T-helper 17 cell (primary cell): ENCODE data around the gene ODC1. TPM values are rescaled to one million over a fixed set of nuclear protein-coding genes. Genes with fewer than 3 reads are reported as not detected.

Experiments
- ATAC-seq: fragments of 150-1000 bp; cut with Tn5 transposase; 2 replicates; pipeline ENCODE4 v1.10.0; 2021; ENCODE audit warnings: mild to moderate bottlenecking, moderate library complexity
- DNase-seq, 3 donors: peaks; one replicate each; pipeline versions ENCODE4 v3.0.0 to v3.0.0-alpha.2; 2020 to 2021
- H3K9me3 ChIP-seq: one replicate; pipeline ENCODE4 v1.7.0; 2013; ENCODE audit warnings: low read length, mild to moderate bottlenecking; ENCODE audit not compliant: control insufficient read depth, poor library complexity, severe bottlenecking
- H3K27ac Mint-ChIP-seq: one replicate; pipeline ENCODE4 v1.8.0; 2022; ENCODE audit warnings: mild to moderate bottlenecking, moderate library complexity, mixed read lengths
- H3K27me3 Mint-ChIP-seq: one replicate; pipeline ENCODE4 v1.8.0; 2022; ENCODE audit warnings: mixed read lengths
- H3K36me3 Mint-ChIP-seq: one replicate; pipeline ENCODE4 v1.8.0; 2022; ENCODE audit warnings: low read depth, mixed read lengths
- H3K4me1 Mint-ChIP-seq: one replicate; pipeline ENCODE4 v1.8.0; 2022; ENCODE audit warnings: mild to moderate bottlenecking, mixed read lengths
- H3K4me3 Mint-ChIP-seq: one replicate; pipeline ENCODE4 v1.8.0; 2022; ENCODE audit warnings: mild to moderate bottlenecking, moderate library complexity, mixed read lengths
- total RNA-seq, 4 donors: library from RNA in 2 of 4; stranded (reverse) in 2 of 4; gene quantifications; one replicate each; pipeline ENCODE4 v1.2.3 and lab custom pipeline; 2022 to 2026

Gene ODC1
- total RNA-seq, 2 donors from 2014 or later = 118 to 149 TPM

- peaks cover 6% of the 10 kb centered on the region for H3K27me3 Mint-ChIP-seq
- H3K4me3 Mint-ChIP-seq = peak overlapping the region; percentile 89
- peak in 1 of 3 donors; percentile 37 for DNase-seq
These were observed 15.6 kb downstream of the ODC1 start for GRCh38 chr2:10432311-10433181.

GRCh38 chr2:10431797-10432196, 16.3 kb downstream of the ODC1 start:
- peaks cover 6% of the 10 kb centered on the region for H3K27me3 Mint-ChIP-seq
- no peaks in the 10 kb centered on the region for H3K9me3 ChIP-seq
- H3K36me3 Mint-ChIP-seq = peaks cover 7% of the 10 kb centered on the region
- no peak for ATAC-seq
- H3K4me1 Mint-ChIP-seq = peaks cover 23% of the 10 kb centered on the region
- peak overlapping the region; percentile 86 for H3K4me3 Mint-ChIP-seq
- peak in 1 of 3 donors; percentile 32 for DNase-seq
- H3K27ac Mint-ChIP-seq = peak overlapping the region; percentile 77

More at GRCh38 chr2:10432311-10433181, 15.6 kb downstream of the ODC1 start:
- Mint-ChIP-seq H3K4me1 (peaks cover 21% of the 10 kb centered on the region), H3K36me3 (peaks cover 5% of the 10 kb centered on the region), H3K27ac (peak overlapping the region; percentile 77)
- ATAC-seq = peak; percentile 62
- H3K9me3 ChIP-seq = no peaks in the 10 kb centered on the region

- peak overlapping the region; percentile 32 for H3K27ac Mint-ChIP-seq
- DNase-seq = no peak
- no peak for ATAC-seq
- peaks cover 7% of the 10 kb centered on the region for H3K36me3 Mint-ChIP-seq
- H3K27me3 Mint-ChIP-seq = peaks cover 6% of the 10 kb centered on the region
- peaks cover 23% of the 10 kb centered on the region for H3K4me1 Mint-ChIP-seq
- H3K4me3 Mint-ChIP-seq = peak overlapping the region; percentile 86
- no peaks in the 10 kb centered on the region for H3K9me3 ChIP-seq
These were observed 17.1 kb downstream of the ODC1 start for GRCh38 chr2:10430886-10431622.

- ATAC-seq (no peak), DNase-seq (no peak)
- H3K9me3 ChIP-seq = no peaks in the 10 kb centered on the region
- Mint-ChIP-seq H3K36me3 (peaks cover 7% of the 10 kb centered on the region), H3K27ac (no peak overlapping the region), H3K4me1 (peaks cover 20% of the 10 kb centered on the region), H3K27me3 (peaks cover 6% of the 10 kb centered on the region), H3K4me3 (no peak overlapping the region)
These were observed 19.2 kb downstream of the ODC1 start for GRCh38 chr2:10428924-10429323.

- Mint-ChIP-seq H3K36me3 (peaks cover 5% of the 10 kb centered on the region), H3K4me1 (peaks cover 18% of the 10 kb centered on the region)
These were observed 19.8 kb downstream of the ODC1 start for GRCh38 chr2:10428355-10428754.

GRCh38 chr2:10427618-10427949, 20.5 kb downstream of the ODC1 start:
- H3K4me3 Mint-ChIP-seq = no peak overlapping the region
- H3K27ac Mint-ChIP-seq = no peak overlapping the region

More at GRCh38 chr2:10428355-10428754, 19.8 kb downstream of the ODC1 start:
- H3K27ac Mint-ChIP-seq = no peak overlapping the region
- DNase-seq = no peak
- ATAC-seq = no peak
- peaks cover 4% of the 10 kb centered on the region for H3K27me3 Mint-ChIP-seq
- H3K9me3 ChIP-seq = no peaks in the 10 kb centered on the region
- H3K4me3 Mint-ChIP-seq = no peak overlapping the region

GRCh38 chr2:10426726-10427617, 21.2 kb downstream of the ODC1 start:
- H3K9me3 ChIP-seq = no peaks in the 10 kb centered on the region
- DNase-seq = no peak
- Mint-ChIP-seq H3K27me3 (no peaks in the 10 kb centered on the region), H3K36me3 (peaks cover 4% of the 10 kb centered on the region), H3K4me3 (no peak overlapping the region), H3K27ac (no peak overlapping the region), H3K4me1 (peaks cover 10% of the 10 kb centered on the region)
- no peak for ATAC-seq

More at GRCh38 chr2:10427618-10427949, 20.5 kb downstream of the ODC1 start:
- no peak for ATAC-seq
- H3K27me3 Mint-ChIP-seq = no peaks in the 10 kb centered on the region
- peaks cover 2% of the 10 kb centered on the region for H3K36me3 Mint-ChIP-seq
- no peaks in the 10 kb centered on the region for H3K9me3 ChIP-seq
- DNase-seq = no peak
- peaks cover 13% of the 10 kb centered on the region for H3K4me1 Mint-ChIP-seq

GRCh38 chr2:10425699-10426098, 22.4 kb downstream of the ODC1 start:
- Mint-ChIP-seq H3K27me3 (no peaks in the 10 kb centered on the region), H3K36me3 (peaks cover 4% of the 10 kb centered on the region), H3K4me3 (no peak overlapping the region), H3K27ac (no peak overlapping the region), H3K4me1 (peaks cover 2% of the 10 kb centered on the region)
- no peaks in the 10 kb centered on the region for H3K9me3 ChIP-seq
- no peak for DNase-seq
- no peak for ATAC-seq

- no peak for ATAC-seq
- Mint-ChIP-seq H3K27me3 (no peaks in the 10 kb centered on the region), H3K36me3 (peaks cover 4% of the 10 kb centered on the region), H3K4me1 (peaks cover 2% of the 10 kb centered on the region), H3K4me3 (no peak overlapping the region), H3K27ac (no peak overlapping the region)
- H3K9me3 ChIP-seq = no peaks in the 10 kb centered on the region
- no peak for DNase-seq
These were observed 23.1 kb downstream of the ODC1 start for GRCh38 chr2:10424916-10425505.

GRCh38 chr2:10424051-10424450, 24.1 kb downstream of the ODC1 start:
- no peaks in the 10 kb centered on the region for H3K27me3 Mint-ChIP-seq
- H3K27ac Mint-ChIP-seq = no peak overlapping the region
- H3K4me3 Mint-ChIP-seq = no peak overlapping the region
- H3K4me1 Mint-ChIP-seq = peaks cover 2% of the 10 kb centered on the region
- no peaks in the 10 kb centered on the region for H3K9me3 ChIP-seq
- H3K36me3 Mint-ChIP-seq = peaks cover 4% of the 10 kb centered on the region
- no peak for DNase-seq
- ATAC-seq = no peak

GRCh38 chr2:10423400-10423774, 24.7 kb downstream of the ODC1 start:
- DNase-seq (no peak), ATAC-seq (no peak)
- H3K4me1 Mint-ChIP-seq = peaks cover 2% of the 10 kb centered on the region
- no peaks in the 10 kb centered on the region for H3K27me3 Mint-ChIP-seq
- no peak overlapping the region for H3K27ac Mint-ChIP-seq
- no peak overlapping the region for H3K4me3 Mint-ChIP-seq
- H3K36me3 Mint-ChIP-seq = peaks cover 4% of the 10 kb centered on the region
- no peaks in the 10 kb centered on the region for H3K9me3 ChIP-seq

- ATAC-seq (no peak), DNase-seq (no peak)
- Mint-ChIP-seq H3K4me1 (peaks cover 2% of the 10 kb centered on the region), H3K27ac (no peak overlapping the region), H3K4me3 (no peak overlapping the region), H3K27me3 (no peaks in the 10 kb centered on the region), H3K36me3 (peaks cover 4% of the 10 kb centered on the region)
- no peaks in the 10 kb centered on the region for H3K9me3 ChIP-seq
These were observed 25.3 kb downstream of the ODC1 start for GRCh38 chr2:10422732-10423399.
